Cardiac muscle cell (in vitro differentiated cells and primary cell): ENCODE measurements around the gene SIKE1. TPM values are rescaled to one million over a fixed set of nuclear protein-coding genes. Genes with fewer than 3 reads are reported as not detected.

ENCODE experiments used
- DNase-seq, 2 donors: peaks; one replicate each; pipeline versions ENCODE4 v3.0.0 to v3.0.0-alpha.2; 2010 to 2017; ENCODE audit warnings: low read depth in 1 of 2, low spot score in 1 of 2
- H3K27ac ChIP-seq: fragments of 200-600 bp; sonication (generic); 2 replicates; pipeline ENCODE4 v1.5.1; 2016
- H3K27me3 ChIP-seq: fragments of 200-600 bp; sonication (generic); 2 replicates; pipeline ENCODE4 v1.6.0; 2016; ENCODE audit warnings: control low read depth
- H3K36me3 ChIP-seq: fragments of 200-600 bp; sonication (generic); 2 replicates; pipeline ENCODE4 v1.5.1; 2016; ENCODE audit warnings: control low read depth
- H3K4me1 ChIP-seq: fragments of 200-600 bp; sonication (generic); 2 replicates; pipeline ENCODE4 v1.8.1; 2017; ENCODE audit warnings: low read depth, mild to moderate bottlenecking, mixed run types
- H3K4me3 ChIP-seq: fragments of 200-600 bp; sonication (generic); 2 replicates; pipeline ENCODE4 v1.5.1; 2016; ENCODE audit warnings: mild to moderate bottlenecking
- H3K9me3 ChIP-seq: fragments of 200-600 bp; sonication (generic); 2 replicates; pipeline ENCODE4 v1.5.1; 2017; ENCODE audit warnings: low read depth, mild to moderate bottlenecking, control low read depth
- polyA plus RNA-seq: library from polyadenylated mRNA; unstranded; fragments of >200 nt; fragmentation: Nextera tagmentation; extraction: Ambion mirVana; gene quantifications from 2 replicates; pipeline ENCODE4 v1.2.1, GENCODE V29; 2016
- total RNA-seq: library from RNA; depleted of rRNA; stranded (reverse); fragments of >200 nt; gene quantifications from 2 replicates; pipeline ENCODE4 v1.2.3, GENCODE V29; 2016
- TF ChIP-seq, protein P1 (sequence below): IDR thresholded peaks from 2 replicates; pipeline ENCODE4 v1.5.1; 2012; ENCODE audit warnings: low read depth, mild to moderate bottlenecking, low read length

Gene SIKE1
- total and polyA plus RNA-seq, 2 experiments from 2014 or later = 64.0 to 91.9 TPM

DNA sequence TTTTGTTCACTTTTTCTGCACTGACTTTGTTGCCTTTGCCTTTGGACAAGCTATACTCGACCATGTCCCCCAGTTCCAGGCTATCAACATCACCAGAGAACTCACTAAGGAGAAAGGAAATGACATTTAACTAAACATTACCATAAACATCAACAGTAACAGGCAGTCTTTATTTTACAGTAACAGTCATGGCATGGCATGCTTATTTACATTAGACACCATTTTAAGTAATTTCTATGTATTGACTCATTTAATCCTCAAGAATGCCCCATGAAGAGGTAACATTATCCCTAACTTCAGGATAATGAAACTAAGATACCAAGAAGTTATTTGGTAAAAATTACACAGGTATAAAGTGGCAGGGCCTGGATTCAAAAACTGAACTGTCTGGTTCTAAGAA, 55.3 kb downstream of the SIKE1 start:
- H3K36me3 ChIP-seq = peaks cover 94% of the 10 kb centered on the region
- no peaks in the 10 kb centered on the region for H3K27me3 ChIP-seq
- DNase-seq = no peak
- no peaks in the 10 kb centered on the region for H3K9me3 ChIP-seq
- H3K4me1 ChIP-seq = peaks cover 5% of the 10 kb centered on the region
- no peak overlapping the region for H3K27ac ChIP-seq
- TF ChIP-seq, protein P1, sequence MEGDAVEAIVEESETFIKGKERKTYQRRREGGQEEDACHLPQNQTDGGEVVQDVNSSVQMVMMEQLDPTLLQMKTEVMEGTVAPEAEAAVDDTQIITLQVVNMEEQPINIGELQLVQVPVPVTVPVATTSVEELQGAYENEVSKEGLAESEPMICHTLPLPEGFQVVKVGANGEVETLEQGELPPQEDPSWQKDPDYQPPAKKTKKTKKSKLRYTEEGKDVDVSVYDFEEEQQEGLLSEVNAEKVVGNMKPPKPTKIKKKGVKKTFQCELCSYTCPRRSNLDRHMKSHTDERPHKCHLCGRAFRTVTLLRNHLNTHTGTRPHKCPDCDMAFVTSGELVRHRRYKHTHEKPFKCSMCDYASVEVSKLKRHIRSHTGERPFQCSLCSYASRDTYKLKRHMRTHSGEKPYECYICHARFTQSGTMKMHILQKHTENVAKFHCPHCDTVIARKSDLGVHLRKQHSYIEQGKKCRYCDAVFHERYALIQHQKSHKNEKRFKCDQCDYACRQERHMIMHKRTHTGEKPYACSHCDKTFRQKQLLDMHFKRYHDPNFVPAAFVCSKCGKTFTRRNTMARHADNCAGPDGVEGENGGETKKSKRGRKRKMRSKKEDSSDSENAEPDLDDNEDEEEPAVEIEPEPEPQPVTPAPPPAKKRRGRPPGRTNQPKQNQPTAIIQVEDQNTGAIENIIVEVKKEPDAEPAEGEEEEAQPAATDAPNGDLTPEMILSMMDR = no peak
- H3K4me3 ChIP-seq = no peak overlapping the region

DNA sequence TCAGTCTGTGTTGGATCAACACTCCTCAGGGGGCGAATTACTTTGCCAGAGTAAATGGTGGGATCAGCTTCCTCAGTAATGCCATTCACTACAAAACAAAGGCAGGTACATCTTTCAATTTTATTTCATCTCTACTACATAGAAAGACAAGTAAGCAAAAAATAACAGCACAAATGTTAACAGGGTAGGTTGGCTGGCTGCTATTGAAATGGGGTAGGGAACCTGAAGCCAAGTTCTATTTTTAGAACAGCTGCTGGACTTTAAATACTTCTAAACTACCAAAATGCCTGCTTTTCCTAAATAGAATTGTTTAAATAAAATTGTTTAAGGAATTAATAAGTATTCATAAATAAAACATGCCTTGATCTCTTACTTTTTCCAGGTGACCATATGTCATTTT, 56.6 kb downstream of the SIKE1 start:
- TF ChIP-seq, protein P1 = no peak
- no peaks in the 10 kb centered on the region for H3K9me3 ChIP-seq
- H3K4me1 ChIP-seq = peaks cover 5% of the 10 kb centered on the region
- no peak overlapping the region for H3K4me3 ChIP-seq
- peak overlapping the region; percentile 59 for H3K27ac ChIP-seq
- no peaks in the 10 kb centered on the region for H3K27me3 ChIP-seq
- peaks cover 96% of the 10 kb centered on the region for H3K36me3 ChIP-seq
- no peak for DNase-seq

DNA sequence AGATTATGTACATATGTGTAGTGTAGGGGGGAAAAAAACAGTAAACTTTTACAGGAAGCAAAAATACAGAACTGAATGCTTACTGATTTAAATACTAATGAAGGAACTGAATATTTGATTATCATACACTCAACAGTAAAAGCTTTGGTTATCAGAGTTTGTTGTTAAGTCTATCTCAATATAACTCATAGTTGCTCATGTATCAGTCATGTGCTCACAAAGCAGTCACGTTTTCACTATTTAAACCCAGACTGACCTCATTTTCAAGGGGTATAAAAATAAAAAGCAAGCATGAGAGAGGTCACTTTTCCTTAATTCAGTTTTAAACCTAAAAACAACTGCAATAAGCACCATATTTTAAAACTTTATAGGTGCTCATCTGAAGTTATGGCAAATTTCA, 57.0 kb downstream of the SIKE1 start:
- no peak for DNase-seq
- Histone ChIP-seq H3K4me3 (no peak overlapping the region), H3K4me1 (peaks cover 5% of the 10 kb centered on the region), H3K9me3 (no peaks in the 10 kb centered on the region), H3K36me3 (peaks cover 98% of the 10 kb centered on the region), H3K27ac (peak overlapping the region; percentile 59), H3K27me3 (no peaks in the 10 kb centered on the region)
- TF ChIP-seq, protein P1 = no peak

DNA sequence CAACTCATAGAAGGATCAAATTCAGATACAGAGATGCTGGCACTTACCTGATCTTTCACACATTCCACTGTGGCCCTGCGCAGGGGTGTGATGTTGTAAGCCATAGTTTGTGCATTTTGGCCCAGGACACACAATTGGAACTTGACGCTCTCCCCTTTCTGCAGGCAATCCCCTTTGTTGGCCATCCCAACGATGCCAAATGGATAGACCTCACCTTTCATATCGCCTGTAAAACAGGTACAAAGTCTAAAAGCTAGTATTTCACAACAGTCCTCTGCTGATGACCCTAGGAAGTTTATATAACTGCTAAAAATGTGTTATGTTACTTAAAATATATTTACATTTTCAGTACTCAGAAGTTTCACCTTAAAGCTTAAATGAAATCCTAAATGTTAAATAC, 60.0 kb downstream of the SIKE1 start:
- Histone ChIP-seq H3K27ac (no peak overlapping the region), H3K4me3 (no peak overlapping the region), H3K9me3 (no peaks in the 10 kb centered on the region), H3K36me3 (peaks cover 78% of the 10 kb centered on the region), H3K27me3 (no peaks in the 10 kb centered on the region), H3K4me1 (peaks cover 9% of the 10 kb centered on the region)
- TF ChIP-seq, protein P1 = no peak
- no peak for DNase-seq

Other genes starting within 250 kb of the SIKE1 start
- 26.2 and 43.7 TPM in 2 replicates for gene BCAS2, start 199.1 kb downstream of the SIKE1 start, total RNA-seq
- gene BCAS2, start 199.1 kb downstream of the SIKE1 start, polyA plus RNA-seq = 66.1 and 71.5 TPM in 2 replicates
- 1.8 TPM in 2 replicates for gene DENND2C, start 110.6 kb downstream of the SIKE1 start, total RNA-seq
- gene DENND2C, start 110.6 kb downstream of the SIKE1 start, polyA plus RNA-seq = 1.1 and 2.1 TPM in 2 replicates
- not detected in 2 replicates for gene AMPD1, start 85.1 kb downstream of the SIKE1 start, total RNA-seq
- not detected in 2 replicates for gene AMPD1, start 85.1 kb downstream of the SIKE1 start, polyA plus RNA-seq
- 31.9 and 34.4 TPM in 2 replicates for gene NRAS, start 63.9 kb downstream of the SIKE1 start, total RNA-seq
- gene NRAS, start 63.9 kb downstream of the SIKE1 start, polyA plus RNA-seq = 29.2 and 30.0 TPM in 2 replicates
- 512 and 569 TPM in 2 replicates for gene CSDE1, start 22.7 kb downstream of the SIKE1 start, total RNA-seq
- 190 and 254 TPM in 2 replicates for gene CSDE1, start 22.7 kb downstream of the SIKE1 start, polyA plus RNA-seq
- gene SYCP1, start 74.2 kb upstream of the SIKE1 start, total RNA-seq = not detected in 2 replicates
- gene SYCP1, start 74.2 kb upstream of the SIKE1 start, polyA plus RNA-seq = not detected in 2 replicates
- gene TSHB, start 249.1 kb upstream of the SIKE1 start, total RNA-seq = not detected in 2 replicates
- gene TSHB, start 249.1 kb upstream of the SIKE1 start, polyA plus RNA-seq = not detected in 2 replicates